Vagina (tissue), 2 donors: ENCODE results near the gene CORO2B. TPM values are rescaled to one million over a fixed set of nuclear protein-coding genes. Genes with fewer than 3 reads are reported as not detected.

Experiments
- DNase-seq, 2 donors: peaks; one replicate each; pipeline ENCODE4 v3.0.0-alpha.2; 2017; ENCODE audit errors: extremely low spot score in 2 of 2
- H3K27ac ChIP-seq: fragments of 200-600 bp; sonication (generic); one replicate; pipeline ENCODE4 v1.5.1; 2019
- H3K27me3 ChIP-seq: fragments of 200-600 bp; sonication (generic); one replicate; pipeline ENCODE4 v1.5.1; 2019
- H3K36me3 ChIP-seq, 2 donors: fragments of 200-600 bp; sonication (generic); one replicate each; pipeline ENCODE4 v1.5.1; 2017 to 2019
- H3K4me1 ChIP-seq: fragments of 200-600 bp; sonication (generic); one replicate; pipeline ENCODE4 v1.5.1; 2019
- H3K4me3 ChIP-seq, 2 donors: fragments of 200-600 bp; sonication (generic); 1 replicate in 1 of 2; 2 replicates in 1 of 2; pipeline ENCODE4 v1.5.1; 2016 to 2019
- H3K9me3 ChIP-seq: fragments of 200-600 bp; sonication (generic); one replicate; pipeline ENCODE4 v1.5.1; 2019
- CTCF ChIP-seq, 3 experiments: fragments of 450-650 bp in 2 of 3; fragments of 200-600 bp in 1 of 3; sonication (generic) in 1 of 3; IDR thresholded peaks; one replicate each; pipeline ENCODE4 v1.5.1; 2017 to 2019; ENCODE audit warnings: antibody characterized with exemption in 3 of 3, mild to moderate bottlenecking in 2 of 3, moderate library complexity in 2 of 3
- POLR2A ChIP-seq, 2 donors: fragments of 450-650 bp; IDR thresholded peaks; one replicate each; pipeline ENCODE4 v1.6.1; 2017; ENCODE audit warnings: antibody characterized with exemption in 2 of 2, mild to moderate bottlenecking in 2 of 2, moderate library complexity in 2 of 2
- POLR2AphosphoS5 ChIP-seq, 2 donors: sonication (generic); formaldehyde crosslinking; IDR thresholded peaks; one replicate each; pipeline ENCODE4 v1.9.0; 2017; ENCODE audit warnings: antibody characterized with exemption in 2 of 2, mild to moderate bottlenecking in 2 of 2, low read depth in 1 of 2; ENCODE audit not compliant: insufficient read depth in 1 of 2
- intact Hi-C: fragments of 100-400 bp; cut with DNase I; formaldehyde crosslinking; loops from one replicate; pipeline ENCODE4 v1.15.1; 2023
- total RNA-seq: library from RNA; depleted of rRNA; stranded (reverse); fragments of >200 nt; gene quantifications from one replicate; pipeline ENCODE4 v1.2.3, GENCODE V29; 2016

Gene CORO2B
- total RNA-seq, 1 donor from 2014 or later, result 4.7 TPM

GRCh38 chr15:68654786-68655560 is 76.2 kb downstream of the CORO2B start:
- no peaks in the 10 kb centered on the region for H3K27me3 ChIP-seq
- TF ChIP-seq POLR2A (IDR thresholded peaks at IDR 0.05), result no peak
- TF ChIP-seq CTCF (IDR thresholded peaks at IDR 0.05), result no peak
- no peak for TF ChIP-seq POLR2AphosphoS5 (IDR thresholded peaks at IDR 0.05; ENCODE audit: insufficient read depth in 1 of 2, low read depth in 1 of 2)
- H3K9me3 ChIP-seq, result no peaks in the 10 kb centered on the region
- H3K27ac ChIP-seq, result no peak overlapping the region
- H3K36me3 ChIP-seq, result no peaks in the 10 kb centered on the region
- intact Hi-C loops, result no loop called here
- H3K4me3 ChIP-seq, result no peak overlapping the region
- peak in 1 of 2 donors; percentile 81 for DNase-seq
- no peaks in the 10 kb centered on the region for H3K4me1 ChIP-seq

GRCh38 chr15:68655686-68656437 is 77.1 kb downstream of the CORO2B start:
- TF ChIP-seq POLR2AphosphoS5 (IDR thresholded peaks at IDR 0.05; ENCODE audit: insufficient read depth in 1 of 2, low read depth in 1 of 2) (no peak), POLR2A (IDR thresholded peaks at IDR 0.05) (no peak), CTCF (IDR thresholded peaks at IDR 0.05) (no peak)
- H3K27me3 ChIP-seq, result no peaks in the 10 kb centered on the region
- H3K36me3 ChIP-seq, result no peaks in the 10 kb centered on the region
- H3K27ac ChIP-seq, result no peak overlapping the region
- peak in 1 of 2 donors; percentile 60 for DNase-seq
- no peaks in the 10 kb centered on the region for H3K4me1 ChIP-seq
- no peak overlapping the region for H3K4me3 ChIP-seq
- no peaks in the 10 kb centered on the region for H3K9me3 ChIP-seq
- intact Hi-C loops, result no loop called here

GRCh38 chr15:68656438-68656739 is 77.6 kb downstream of the CORO2B start:
- Histone ChIP-seq H3K4me1 (no peaks in the 10 kb centered on the region), H3K4me3 (no peak overlapping the region), H3K27me3 (no peaks in the 10 kb centered on the region), H3K9me3 (no peaks in the 10 kb centered on the region), H3K27ac (no peak overlapping the region), H3K36me3 (no peaks in the 10 kb centered on the region)
- TF ChIP-seq POLR2AphosphoS5 (IDR thresholded peaks at IDR 0.05; ENCODE audit: insufficient read depth in 1 of 2, low read depth in 1 of 2), result no peak
- no peak for TF ChIP-seq CTCF (IDR thresholded peaks at IDR 0.05)
- TF ChIP-seq POLR2A (IDR thresholded peaks at IDR 0.05), result no peak
- intact Hi-C loops, result no loop called here
- DNase-seq, result peak in 1 of 2 donors; percentile 56

- no peaks in the 10 kb centered on the region for H3K4me1 ChIP-seq
- no peaks in the 10 kb centered on the region for H3K36me3 ChIP-seq
- no peak for TF ChIP-seq POLR2AphosphoS5 (IDR thresholded peaks at IDR 0.05; ENCODE audit: insufficient read depth in 1 of 2, low read depth in 1 of 2)
- no peak for TF ChIP-seq POLR2A (IDR thresholded peaks at IDR 0.05)
- TF ChIP-seq CTCF (IDR thresholded peaks at IDR 0.05), result no peak
- no peaks in the 10 kb centered on the region for H3K9me3 ChIP-seq
- DNase-seq, result no peak
- no peak overlapping the region for H3K27ac ChIP-seq
- intact Hi-C loops, result no loop called here
- H3K4me3 ChIP-seq, result no peak overlapping the region
- no peaks in the 10 kb centered on the region for H3K27me3 ChIP-seq
These were observed 79.4 kb downstream of the CORO2B start for GRCh38 chr15:68658151-68658550.
